HG03103 (cell line): ENCODE results near the gene CD34.

Experiments
- ATAC-seq: cut with Tn5 transposase; IDR thresholded peaks from one replicate; pipeline ENCODE4 v1.9.1; 2021; ENCODE audit warnings: low read depth; ENCODE audit not compliant: unreplicated experiment

Gene CD34

GRCh38 chr1:207836591-207837347 lies 74.2 kb downstream of the CD34 start:
- no peak for ATAC-seq

- no peak for ATAC-seq
These were observed 75.0 kb downstream of the CD34 start for GRCh38 chr1:207835958-207836357.

DNA sequence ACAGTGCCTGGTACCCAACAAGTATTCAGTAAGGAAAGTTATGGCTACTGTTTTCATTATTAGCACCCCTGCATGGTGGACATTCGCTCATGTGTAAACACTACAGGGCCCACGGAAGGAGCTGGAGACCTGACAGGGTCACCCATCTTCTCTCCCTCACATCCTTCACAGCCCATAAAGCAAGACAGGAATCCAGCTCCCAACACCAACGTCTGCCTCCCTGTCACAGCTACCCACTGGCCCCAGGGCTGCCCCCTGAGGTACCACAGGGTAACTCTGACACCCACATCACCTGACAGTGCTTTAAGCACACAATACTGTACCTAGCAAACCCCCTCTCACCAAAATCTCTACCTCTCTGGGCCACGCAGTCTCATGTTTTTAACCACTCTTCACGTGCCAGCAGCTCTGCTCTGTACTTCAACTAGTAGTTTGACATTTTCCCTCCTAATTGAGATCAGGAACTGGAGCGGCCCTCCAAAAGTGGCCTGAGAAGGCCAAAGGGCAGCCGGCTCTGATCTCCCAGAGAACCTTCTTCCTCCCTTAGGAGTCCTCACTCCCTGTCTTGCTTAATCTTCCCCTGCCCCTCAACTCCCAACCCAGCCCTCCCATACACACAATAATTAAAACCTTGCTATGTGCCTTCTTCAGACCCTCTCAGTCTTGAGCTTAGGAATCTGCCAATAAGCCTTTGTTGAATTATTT lies 76.8 kb downstream of the CD34 start:
- ATAC-seq, result no peak

DNA sequence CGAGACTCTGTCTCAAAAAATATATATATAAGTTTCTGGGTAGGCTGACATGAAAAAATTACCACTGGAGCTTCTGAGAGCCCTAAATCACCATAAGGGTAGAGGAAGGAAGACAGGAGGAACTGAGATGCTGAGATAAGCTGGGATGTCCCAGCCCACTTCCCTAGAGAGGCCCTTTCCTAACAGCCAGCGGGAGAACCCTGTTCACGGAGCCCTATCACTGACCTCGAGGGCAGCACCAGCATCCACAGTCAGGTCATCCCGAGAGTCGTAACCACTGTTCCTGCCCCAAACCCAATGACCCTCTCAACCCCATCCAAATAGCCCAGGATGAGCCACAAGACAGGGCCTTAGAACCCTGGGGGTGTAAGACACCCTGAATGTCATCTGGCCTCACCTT lies 77.5 kb downstream of the CD34 start:
- no peak for ATAC-seq

DNA sequence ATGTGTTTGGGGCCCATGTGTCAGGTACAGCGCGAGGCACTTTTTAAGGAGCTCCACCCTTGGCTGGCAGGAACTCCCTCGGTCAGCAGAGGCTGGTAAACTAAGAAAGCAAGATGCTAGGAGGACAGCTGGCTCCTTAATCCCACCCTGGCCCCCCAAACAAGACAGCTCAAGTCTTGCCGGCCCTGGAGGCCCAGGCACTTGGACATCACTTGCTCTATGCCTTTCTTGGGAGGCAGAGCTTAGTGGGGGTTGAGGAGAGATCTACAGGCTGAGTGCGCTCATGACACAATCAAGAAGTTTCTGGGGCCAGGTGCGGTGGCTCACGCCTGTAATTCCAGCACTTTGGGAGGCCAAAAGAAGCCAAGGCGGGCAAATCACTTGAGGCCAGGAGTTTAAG lies 78.1 kb downstream of the CD34 start:
- ATAC-seq, result no peak

DNA sequence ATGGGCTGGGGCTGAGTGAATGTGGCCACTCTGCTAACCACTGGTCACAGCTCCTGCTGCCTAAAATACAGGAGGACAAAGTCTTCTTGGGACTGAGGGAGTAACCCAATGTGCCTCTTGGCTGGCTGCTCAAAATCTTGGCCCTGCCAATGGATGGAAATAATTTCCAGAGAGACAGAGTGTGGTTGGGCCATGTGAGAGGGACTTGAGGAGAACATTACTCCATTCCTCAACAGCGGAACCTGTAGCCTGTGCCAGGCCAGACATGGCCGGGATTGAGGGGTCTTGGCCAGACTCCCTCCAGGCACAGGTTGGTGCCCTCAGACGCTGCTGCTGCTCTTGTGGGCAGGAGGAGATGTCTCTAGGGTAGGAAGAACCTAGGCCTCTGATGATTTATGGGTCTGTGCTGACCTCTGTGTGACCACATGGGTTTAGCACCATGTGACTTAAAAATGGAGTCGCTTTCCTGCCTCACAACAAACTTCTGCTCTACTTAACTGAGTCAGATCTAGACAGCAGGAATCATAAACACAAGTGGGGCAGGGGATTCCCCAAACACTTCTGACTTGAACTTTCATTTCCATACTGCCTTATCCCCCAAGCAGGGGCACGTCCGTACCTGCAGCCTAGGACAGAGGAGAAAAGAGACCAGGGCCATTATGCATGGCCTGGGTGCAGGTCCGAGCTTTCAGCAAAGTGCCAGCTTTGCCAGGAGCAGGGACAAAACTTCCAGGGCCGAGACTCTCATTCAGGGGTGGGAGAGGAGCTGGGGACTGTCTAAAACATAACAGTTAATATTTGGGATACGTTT lies 79.2 kb downstream of the CD34 start:
- ATAC-seq, result peak; percentile 62
